HS-5 (cell line): ENCODE data around the gene ORM1.
"Not testable (repeated sequence)": the region's sequence is repeated elsewhere in the genome, so short reads cannot be mapped to it uniquely, and the experiment has no call there.

Experiments
- DNase-seq: peaks from one replicate; pipeline ENCODE4 v3.0.0-alpha.2; 2012; ENCODE audit warnings: low read depth

Gene ORM1

GRCh38 chr9:114325684-114326254, 2.9 kb downstream of the ORM1 start:
- DNase-seq = not testable (repeated sequence)

GRCh38 chr9:114327749-114328148, 4.9 kb downstream of the ORM1 start:
- DNase-seq = no peak

- not testable (repeated sequence) for DNase-seq
These were observed 5.5 kb downstream of the ORM1 start for GRCh38 chr9:114328357-114328820.

GRCh38 chr9:114328937-114329624, 6.2 kb downstream of the ORM1 start:
- DNase-seq = not testable (repeated sequence)

- not testable (repeated sequence) for DNase-seq
These were observed 6.7 kb downstream of the ORM1 start, which contains the start of gene ORM2 for GRCh38 chr9:114329625-114330022. Gene ORM2, plus strand, starts transcription at chr9:114329869. Its CDS starts 36 bp downstream, at chr9:114329905.

- no peak for DNase-seq
These were observed 7.7 kb downstream of the ORM1 start for GRCh38 chr9:114330636-114331035.

- not testable (repeated sequence) for DNase-seq
These were observed 8.6 kb downstream of the ORM1 start for GRCh38 chr9:114331229-114332195.

GRCh38 chr9:114332474-114333040, 9.7 kb downstream of the ORM1 start:
- DNase-seq = not testable (repeated sequence)

GRCh38 chr9:114333718-114334117, 10.8 kb downstream of the ORM1 start:
- not testable (repeated sequence) for DNase-seq

GRCh38 chr9:114334490-114334889, 11.6 kb downstream of the ORM1 start:
- no peak for DNase-seq

GRCh38 chr9:114335745-114336144, 12.8 kb downstream of the ORM1 start:
- no peak for DNase-seq

GRCh38 chr9:114336157-114336556, 13.3 kb downstream of the ORM1 start:
- no peak for DNase-seq

- DNase-seq = no peak
These were observed 13.9 kb downstream of the ORM1 start for GRCh38 chr9:114336699-114337395.

- DNase-seq = no peak
These were observed 15.3 kb downstream of the ORM1 start for GRCh38 chr9:114338187-114338586.

GRCh38 chr9:114339130-114339908, 16.4 kb downstream of the ORM1 start:
- DNase-seq = no peak

- no peak for DNase-seq
These were observed 18.4 kb downstream of the ORM1 start for GRCh38 chr9:114341152-114341830.

GRCh38 chr9:114341991-114342390, 19.1 kb downstream of the ORM1 start:
- DNase-seq = no peak

- no peak for DNase-seq
These were observed 20.0 kb downstream of the ORM1 start for GRCh38 chr9:114342755-114343440.

- no peak for DNase-seq
These were observed 20.7 kb downstream of the ORM1 start for GRCh38 chr9:114343471-114344187.
